T-helper 17 cell (primary cell): ENCODE measurements around the gene CACNA1G. TPM values are rescaled to one million over a fixed set of nuclear protein-coding genes. Genes with fewer than 3 reads are reported as not detected.

Experiments used
- ATAC-seq: fragments of 150-1000 bp; cut with Tn5 transposase; 2 replicates; pipeline ENCODE4 v1.10.0; 2021; ENCODE audit warnings: mild to moderate bottlenecking, moderate library complexity
- DNase-seq, 3 donors: peaks; one replicate each; pipeline versions ENCODE4 v3.0.0 to v3.0.0-alpha.2; 2020 to 2021
- H3K9me3 ChIP-seq: one replicate; pipeline ENCODE4 v1.7.0; 2013; ENCODE audit warnings: low read length, mild to moderate bottlenecking; ENCODE audit not compliant: control insufficient read depth, poor library complexity, severe bottlenecking
- H3K27ac Mint-ChIP-seq: one replicate; pipeline ENCODE4 v1.8.0; 2022; ENCODE audit warnings: mild to moderate bottlenecking, moderate library complexity, mixed read lengths
- H3K27me3 Mint-ChIP-seq: one replicate; pipeline ENCODE4 v1.8.0; 2022; ENCODE audit warnings: mixed read lengths
- H3K36me3 Mint-ChIP-seq: one replicate; pipeline ENCODE4 v1.8.0; 2022; ENCODE audit warnings: low read depth, mixed read lengths
- H3K4me1 Mint-ChIP-seq: one replicate; pipeline ENCODE4 v1.8.0; 2022; ENCODE audit warnings: mild to moderate bottlenecking, mixed read lengths
- H3K4me3 Mint-ChIP-seq: one replicate; pipeline ENCODE4 v1.8.0; 2022; ENCODE audit warnings: mild to moderate bottlenecking, moderate library complexity, mixed read lengths
- total RNA-seq, 4 donors: library from RNA in 2 of 4; stranded (reverse) in 2 of 4; gene quantifications; one replicate each; pipeline ENCODE4 v1.2.3 and lab custom pipeline; 2022 to 2026

Gene CACNA1G
- total RNA-seq (under 1 TPM; 0.05 to 0.18 TPM), total RNA-seq (lab: John Stamatoyannopoulos, UW) (0 to 0.23 reads per million in 2 donors)

DNA sequence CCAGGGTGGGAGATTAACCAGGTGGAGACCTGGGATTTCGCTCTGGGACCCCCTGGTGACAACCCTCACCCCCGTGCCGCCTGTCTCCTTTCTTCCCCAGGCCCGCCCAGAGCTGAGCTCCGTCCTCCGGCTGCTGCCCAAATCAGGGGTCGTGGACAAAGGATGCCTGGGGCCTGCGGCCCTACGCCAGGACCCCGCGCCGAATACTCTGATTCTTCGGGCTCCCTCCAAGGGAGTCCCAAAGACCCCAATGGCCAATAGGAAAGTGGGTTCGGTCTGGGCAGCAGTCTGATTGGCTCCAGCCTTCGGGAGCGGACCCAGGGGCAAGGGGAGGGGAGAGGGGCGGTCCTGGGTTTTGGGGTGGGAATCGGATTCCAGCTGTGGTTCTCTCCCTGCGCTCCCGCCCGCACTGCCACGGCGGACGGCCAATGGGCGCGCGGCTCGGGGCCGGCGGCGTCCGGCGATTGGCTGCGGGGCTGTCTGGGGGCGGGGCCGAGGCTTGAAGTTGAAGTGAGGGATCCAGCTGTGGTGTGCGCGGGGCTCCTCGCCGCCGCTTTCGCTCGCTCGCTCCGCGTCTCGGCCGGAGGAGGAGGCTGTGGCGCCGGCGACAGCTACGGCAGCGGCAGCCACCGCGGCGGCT, at the start of gene CACNA1G:
TSS of gene CACNA1G (plus strand) at position 531 of the 640 bp plus-strand sequence. CDS start 745 bp downstream, outside the sequence.
- peak; percentile 82 to 83 (median 83) for DNase-seq
- no peaks in the 10 kb centered on the region for H3K9me3 ChIP-seq
- Mint-ChIP-seq H3K27ac (no peak within 1 kb of the TSS), H3K4me3 (peak within 1 kb of the TSS; percentile 89), H3K27me3 (peaks cover 38% of the 10 kb centered on the region), H3K4me1 (peaks cover 18% of the 10 kb centered on the region), H3K36me3 (no peaks in the 10 kb centered on the region)
- ATAC-seq, result peak; percentile 93

DNA sequence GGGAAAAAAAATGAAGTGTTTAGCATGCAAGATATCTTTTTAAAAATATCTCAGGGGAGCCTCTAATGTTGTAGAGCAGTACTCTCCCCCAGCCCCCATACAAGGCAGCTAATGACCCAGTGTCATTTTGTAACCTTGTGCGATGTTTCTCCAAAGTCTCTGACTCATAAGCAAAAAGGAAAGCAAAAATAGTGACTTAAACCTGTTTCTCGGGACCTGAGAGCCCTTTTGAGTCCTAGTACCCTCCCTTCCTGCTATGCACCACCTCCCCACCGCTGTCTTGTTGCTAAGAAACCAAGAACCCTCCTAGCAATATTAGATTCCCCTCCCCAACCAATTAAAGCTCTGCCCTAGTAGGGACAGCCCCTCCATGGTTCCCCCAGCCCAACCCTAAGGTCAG, 49.5 kb upstream of the CACNA1G start:
- peaks cover 23% of the 10 kb centered on the region for H3K4me1 Mint-ChIP-seq
- no peaks in the 10 kb centered on the region for H3K9me3 ChIP-seq
- ATAC-seq (peak; percentile 80), DNase-seq (peak in 2 of 3 donors; percentile 15 to 19)
- H3K36me3 Mint-ChIP-seq, result peaks cover 2% of the 10 kb centered on the region
- peak overlapping the region; percentile 68 for H3K4me3 Mint-ChIP-seq
- H3K27me3 Mint-ChIP-seq, result no peaks in the 10 kb centered on the region
- peak overlapping the region; percentile 89 for H3K27ac Mint-ChIP-seq

- Mint-ChIP-seq H3K36me3 (peaks cover 2% of the 10 kb centered on the region), H3K4me3 (no peak overlapping the region), H3K27ac (no peak overlapping the region), H3K4me1 (peaks cover 33% of the 10 kb centered on the region), H3K27me3 (no peaks in the 10 kb centered on the region)
- no peaks in the 10 kb centered on the region for H3K9me3 ChIP-seq
- ATAC-seq, result no peak
- no peak for DNase-seq
Measured at GRCh38 chr17:50513495-50513894, 47.0 kb upstream of the CACNA1G start.

DNA sequence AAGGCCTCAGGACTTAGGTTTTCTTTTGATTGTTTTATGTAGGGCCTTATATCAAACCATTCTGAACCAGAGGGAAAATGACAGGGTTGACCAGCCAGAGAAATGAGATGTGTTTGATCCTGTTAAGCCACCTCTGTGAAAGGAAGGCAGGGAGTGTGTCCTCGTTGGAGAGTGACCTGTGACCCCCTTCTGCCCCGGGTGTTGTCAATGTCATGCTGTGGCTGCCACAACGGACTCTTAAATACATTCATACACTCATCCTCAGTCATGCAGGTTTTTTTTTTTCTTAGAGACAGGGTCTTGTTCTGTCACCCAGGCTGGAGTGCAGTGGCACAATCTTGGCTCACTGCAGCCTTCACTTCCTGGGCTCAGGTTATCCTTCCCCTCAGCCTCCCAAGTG, 46.1 kb upstream of the CACNA1G start:
- Mint-ChIP-seq H3K27ac (no peak overlapping the region), H3K4me1 (peaks cover 29% of the 10 kb centered on the region), H3K4me3 (no peak overlapping the region), H3K36me3 (peaks cover 2% of the 10 kb centered on the region), H3K27me3 (no peaks in the 10 kb centered on the region)
- no peak for ATAC-seq
- DNase-seq, result no peak
- H3K9me3 ChIP-seq, result no peaks in the 10 kb centered on the region

DNA sequence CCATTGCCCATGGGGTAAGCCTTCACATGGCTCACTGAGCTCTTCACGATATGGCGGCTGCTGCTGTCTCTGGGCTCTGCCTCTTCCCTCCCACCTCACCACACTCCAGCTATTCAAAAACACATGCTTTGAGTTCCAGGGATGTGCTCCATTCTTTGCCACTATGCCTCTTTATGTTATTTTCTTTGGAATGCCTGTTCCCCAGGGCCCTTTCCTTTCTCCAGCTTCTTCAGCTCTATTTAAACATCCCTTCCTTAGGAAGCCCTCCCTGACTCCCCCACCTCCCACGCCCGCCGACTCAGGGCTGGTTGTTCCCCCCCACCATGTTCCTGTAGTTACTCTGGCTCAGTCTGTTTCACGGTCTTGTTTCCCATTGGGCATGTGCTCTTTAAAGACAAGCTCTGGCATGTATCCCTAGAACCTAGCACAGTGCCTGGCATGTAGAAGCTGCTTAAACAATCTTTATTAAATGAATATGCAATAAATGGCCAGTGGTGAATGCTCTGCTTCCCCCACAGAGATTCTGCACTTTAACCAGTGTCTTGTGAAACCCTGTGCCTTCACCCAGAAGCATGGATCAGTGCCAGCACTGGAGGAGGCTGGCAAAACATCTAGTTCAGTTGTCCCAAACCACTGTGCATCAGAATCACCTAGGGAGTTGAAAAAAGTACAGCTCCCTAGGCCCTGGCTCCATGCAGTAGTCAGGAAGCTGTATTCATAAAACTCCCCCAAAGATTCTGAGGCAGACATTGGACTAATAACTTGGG, 45.4 kb upstream of the CACNA1G start:
- no peak overlapping the region for H3K4me3 Mint-ChIP-seq
- H3K4me1 Mint-ChIP-seq, result peaks cover 25% of the 10 kb centered on the region
- peaks cover 2% of the 10 kb centered on the region for H3K36me3 Mint-ChIP-seq
- no peak for ATAC-seq
- no peaks in the 10 kb centered on the region for H3K9me3 ChIP-seq
- no peak for DNase-seq
- no peaks in the 10 kb centered on the region for H3K27me3 Mint-ChIP-seq
- no peak overlapping the region for H3K27ac Mint-ChIP-seq

GRCh38 chr17:50517011-50517410, 43.5 kb upstream of the CACNA1G start:
- DNase-seq, result no peak
- Mint-ChIP-seq H3K27me3 (no peaks in the 10 kb centered on the region), H3K4me1 (peaks cover 13% of the 10 kb centered on the region), H3K27ac (peak overlapping the region; percentile 21), H3K4me3 (no peak overlapping the region), H3K36me3 (no peaks in the 10 kb centered on the region)
- ATAC-seq, result no peak
- H3K9me3 ChIP-seq, result no peaks in the 10 kb centered on the region

DNA sequence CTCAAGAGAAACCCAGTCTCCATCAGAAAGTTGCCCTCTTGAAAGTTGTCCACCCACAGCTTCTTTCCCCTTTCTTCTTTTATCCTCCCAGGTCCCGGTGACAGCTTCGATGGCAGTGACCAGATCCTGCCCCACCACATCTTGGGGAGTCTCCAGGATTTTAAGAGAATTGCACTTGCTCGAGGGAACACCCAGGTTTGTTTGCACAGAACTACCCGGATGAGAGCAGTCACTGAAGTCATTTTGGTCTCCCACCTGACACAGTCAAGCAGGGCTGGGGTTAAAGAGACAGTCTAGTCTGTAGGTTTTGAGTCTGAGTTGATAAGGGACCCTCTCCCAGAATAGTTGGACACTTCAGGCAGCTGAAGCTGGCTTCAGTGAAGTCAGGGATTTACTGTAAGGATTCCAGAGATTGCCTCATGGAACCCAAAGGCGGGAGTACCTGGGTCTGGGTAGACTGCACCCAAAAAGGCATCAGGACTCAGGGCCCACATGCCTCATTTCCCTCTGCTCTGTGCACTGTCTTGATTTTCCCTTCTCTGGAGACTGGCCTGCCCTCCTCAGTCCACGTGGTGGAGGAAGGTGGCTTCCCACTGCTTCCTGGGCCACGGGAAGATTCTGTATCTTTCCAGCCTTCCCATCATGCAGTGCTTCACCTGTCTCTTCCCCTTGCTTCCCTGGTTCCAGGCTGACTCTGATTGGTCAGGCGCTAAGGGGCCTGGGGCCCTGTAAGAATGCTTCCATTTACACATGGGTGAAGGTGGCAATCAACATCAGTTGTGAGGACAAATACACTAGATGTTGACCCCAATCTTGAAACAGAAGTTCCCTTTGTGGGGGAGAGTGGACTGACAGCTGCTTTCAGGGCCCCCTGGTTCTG, 42.8 kb upstream of the CACNA1G start:
- Mint-ChIP-seq H3K4me3 (peak overlapping the region; percentile 15), H3K4me1 (peaks cover 13% of the 10 kb centered on the region), H3K36me3 (no peaks in the 10 kb centered on the region), H3K27ac (peak overlapping the region; percentile 21), H3K27me3 (no peaks in the 10 kb centered on the region)
- no peak for ATAC-seq
- no peaks in the 10 kb centered on the region for H3K9me3 ChIP-seq
- DNase-seq, result no peak

DNA sequence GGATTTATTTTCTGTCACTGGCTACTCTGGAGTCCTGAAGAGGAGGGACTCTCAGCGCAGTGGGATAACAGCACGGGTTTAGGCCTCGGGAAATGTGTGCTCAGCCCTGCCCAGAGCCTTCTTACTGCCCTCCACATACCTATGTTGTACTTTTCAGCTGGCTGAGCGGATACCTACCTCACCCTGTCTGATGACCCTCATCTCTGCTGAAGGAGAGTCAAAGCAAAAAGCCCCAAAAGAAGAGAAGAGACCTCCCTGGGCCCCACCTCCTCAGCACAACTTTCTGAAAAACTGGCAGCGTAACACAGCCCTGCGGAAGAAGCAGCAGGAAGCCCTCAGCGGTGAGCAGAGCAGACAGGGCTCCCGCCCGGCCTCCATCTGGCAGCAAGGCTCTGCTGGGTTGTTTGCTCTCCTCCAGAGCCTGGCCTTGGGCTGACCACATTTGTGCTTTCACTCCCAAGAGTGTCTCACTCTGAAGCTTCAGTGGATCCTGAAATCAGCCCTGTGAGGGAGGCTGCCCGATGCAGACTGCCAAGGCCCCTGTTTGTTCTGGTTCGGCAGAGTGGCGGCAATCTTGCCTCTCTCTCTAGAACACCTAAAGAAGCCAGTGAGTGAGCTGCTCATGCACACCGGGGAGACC, 42.0 kb upstream of the CACNA1G start:
- DNase-seq (no peak), ATAC-seq (no peak)
- H3K27me3 Mint-ChIP-seq, result no peaks in the 10 kb centered on the region
- H3K4me3 Mint-ChIP-seq, result no peak overlapping the region
- H3K4me1 Mint-ChIP-seq, result peaks cover 13% of the 10 kb centered on the region
- no peaks in the 10 kb centered on the region for H3K36me3 Mint-ChIP-seq
- H3K9me3 ChIP-seq, result no peaks in the 10 kb centered on the region
- H3K27ac Mint-ChIP-seq, result no peak overlapping the region

GRCh38 chr17:50519141-50519834, 41.2 kb upstream of the CACNA1G start:
- no peaks in the 10 kb centered on the region for H3K9me3 ChIP-seq
- no peak overlapping the region for H3K27ac Mint-ChIP-seq
- no peak overlapping the region for H3K4me3 Mint-ChIP-seq
- ATAC-seq (no peak), DNase-seq (no peak)
- H3K4me1 Mint-ChIP-seq, result peaks cover 13% of the 10 kb centered on the region
- H3K27me3 Mint-ChIP-seq, result no peaks in the 10 kb centered on the region
- H3K36me3 Mint-ChIP-seq, result no peaks in the 10 kb centered on the region

DNA sequence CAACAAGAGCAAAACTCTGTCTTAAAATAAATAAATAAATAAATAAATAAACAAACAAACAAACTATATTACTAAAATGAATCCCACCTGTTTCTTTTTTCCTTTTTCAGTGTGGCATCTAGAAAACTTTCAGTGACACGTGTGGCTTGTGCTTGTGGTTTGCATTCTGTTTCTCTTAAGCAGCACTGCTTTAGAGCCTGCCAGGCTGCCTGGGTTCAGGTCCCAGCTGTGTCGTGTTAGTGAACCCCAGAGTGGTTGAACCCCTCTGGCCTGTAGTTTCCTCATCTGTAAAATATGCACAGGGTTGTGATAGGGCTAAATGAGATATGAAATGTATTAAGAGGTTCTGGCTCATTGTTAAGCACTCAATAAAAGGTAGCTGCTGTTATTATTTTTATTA, 40.0 kb upstream of the CACNA1G start:
- Mint-ChIP-seq H3K27me3 (no peaks in the 10 kb centered on the region), H3K4me1 (peaks cover 13% of the 10 kb centered on the region), H3K4me3 (no peak overlapping the region), H3K36me3 (no peaks in the 10 kb centered on the region), H3K27ac (no peak overlapping the region)
- H3K9me3 ChIP-seq, result no peaks in the 10 kb centered on the region
- ATAC-seq (no peak), DNase-seq (no peak)

DNA sequence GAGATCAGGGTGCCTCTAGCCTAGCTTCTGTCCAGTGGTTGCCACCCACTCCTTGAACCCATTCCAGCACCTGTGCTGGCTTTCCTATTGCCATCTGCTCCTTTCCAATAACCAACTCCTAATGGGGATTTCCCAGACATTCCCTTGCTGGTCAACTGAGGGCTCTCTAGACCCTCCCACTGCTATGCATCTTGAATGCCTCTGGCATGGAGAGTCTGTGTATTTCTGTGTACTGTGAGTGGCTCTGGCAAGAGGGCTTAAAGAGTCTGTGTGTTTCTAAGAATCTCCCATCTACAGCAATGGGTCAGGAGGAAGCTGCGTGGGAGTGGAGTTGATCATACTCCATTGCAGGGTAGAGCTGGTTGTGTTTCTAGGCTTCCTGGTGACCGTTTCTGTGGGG, 39.0 kb upstream of the CACNA1G start:
- no peaks in the 10 kb centered on the region for H3K27me3 Mint-ChIP-seq
- H3K27ac Mint-ChIP-seq, result no peak overlapping the region
- H3K4me1 Mint-ChIP-seq, result peaks cover 12% of the 10 kb centered on the region
- no peak for DNase-seq
- no peak for ATAC-seq
- no peak overlapping the region for H3K4me3 Mint-ChIP-seq
- no peaks in the 10 kb centered on the region for H3K9me3 ChIP-seq
- H3K36me3 Mint-ChIP-seq, result no peaks in the 10 kb centered on the region

GRCh38 chr17:50522766-50523165, 37.7 kb upstream of the CACNA1G start:
- H3K9me3 ChIP-seq, result no peaks in the 10 kb centered on the region
- no peak for ATAC-seq
- no peak for DNase-seq
- Mint-ChIP-seq H3K36me3 (no peaks in the 10 kb centered on the region), H3K27ac (no peak overlapping the region), H3K27me3 (no peaks in the 10 kb centered on the region), H3K4me1 (peaks cover 2% of the 10 kb centered on the region), H3K4me3 (no peak overlapping the region)
